GM19463 (cell line): Measurements from ENCODE around the gene BPTF.
"Not testable (repeated sequence)": the region's sequence is repeated elsewhere in the genome, so short reads cannot be mapped to it uniquely, and the experiment has no call there.

Source experiments
- ATAC-seq: cut with Tn5 transposase; IDR thresholded peaks from one replicate; pipeline ENCODE4 v1.9.1; 2021; ENCODE audit warnings: mild to moderate bottlenecking, moderate library complexity; ENCODE audit not compliant: unreplicated experiment

BPTF gene

DNA sequence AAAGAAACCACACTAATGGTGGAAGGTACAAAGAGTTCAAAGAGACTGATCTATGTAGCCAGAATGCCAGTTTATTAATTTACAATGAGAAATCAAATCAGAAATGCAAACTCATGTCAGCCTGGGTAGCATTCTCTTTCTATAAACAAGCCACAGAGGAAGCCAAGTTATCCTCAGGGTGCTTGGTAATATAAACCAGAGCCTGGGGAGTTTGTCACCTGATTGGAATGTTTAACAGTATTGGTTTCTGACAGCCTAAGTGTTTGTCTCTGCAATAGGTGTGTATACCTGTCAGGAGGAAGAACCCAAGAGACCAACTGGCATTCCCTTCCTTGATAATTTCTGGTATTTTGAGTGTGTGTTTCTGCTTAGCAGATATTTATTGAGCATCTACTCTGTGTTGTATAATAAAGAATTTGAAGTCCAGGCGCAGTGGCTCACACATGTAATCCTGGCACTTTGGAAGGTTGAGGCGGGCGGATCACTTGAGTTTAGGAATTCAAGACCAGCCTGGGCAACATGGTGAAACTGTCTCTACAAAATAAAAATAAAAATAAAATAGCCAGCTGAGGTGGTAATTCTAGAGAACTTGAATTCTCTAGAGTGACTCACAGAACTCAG, 174.1 kb downstream of the BPTF start:
- ATAC-seq = no peak

GRCh38 chr17:68004201-68004600, 178.9 kb downstream of the BPTF start:
- ATAC-seq = no peak

- no peak for ATAC-seq
Observed at GRCh38 chr17:68006797-68007196, 181.5 kb downstream of the BPTF start.

DNA sequence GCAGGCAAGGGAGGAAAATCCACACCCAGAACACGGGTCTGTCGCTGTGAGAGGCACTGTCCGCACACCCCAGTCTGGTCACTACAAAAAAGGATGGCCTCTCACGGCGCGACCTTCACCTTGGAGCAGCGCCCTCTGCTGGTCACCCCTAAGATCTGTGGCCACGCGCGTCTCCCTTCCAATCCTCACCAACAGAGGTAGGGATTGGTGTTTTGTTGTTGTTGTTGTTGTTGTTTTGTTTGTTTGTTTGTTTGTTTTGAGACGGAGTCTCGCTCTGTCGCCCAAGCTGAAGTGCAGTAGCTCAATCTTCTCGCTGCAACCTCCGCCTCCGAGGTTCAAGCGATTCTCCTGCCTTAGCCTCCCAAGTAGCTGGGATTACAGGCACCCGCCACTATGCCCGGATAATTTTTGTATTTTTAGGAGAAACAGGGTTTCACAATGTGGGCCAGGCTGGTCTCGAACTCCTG, 185.9 kb downstream of the BPTF start:
- ATAC-seq = no peak

GRCh38 chr17:68013385-68013784, 188.1 kb downstream of the BPTF start:
- ATAC-seq = no peak

GRCh38 chr17:68015081-68015723, 189.9 kb downstream of the BPTF start:
- ATAC-seq = no peak

- ATAC-seq = no peak
Observed at GRCh38 chr17:68016838-68017237, 191.5 kb downstream of the BPTF start.

DNA sequence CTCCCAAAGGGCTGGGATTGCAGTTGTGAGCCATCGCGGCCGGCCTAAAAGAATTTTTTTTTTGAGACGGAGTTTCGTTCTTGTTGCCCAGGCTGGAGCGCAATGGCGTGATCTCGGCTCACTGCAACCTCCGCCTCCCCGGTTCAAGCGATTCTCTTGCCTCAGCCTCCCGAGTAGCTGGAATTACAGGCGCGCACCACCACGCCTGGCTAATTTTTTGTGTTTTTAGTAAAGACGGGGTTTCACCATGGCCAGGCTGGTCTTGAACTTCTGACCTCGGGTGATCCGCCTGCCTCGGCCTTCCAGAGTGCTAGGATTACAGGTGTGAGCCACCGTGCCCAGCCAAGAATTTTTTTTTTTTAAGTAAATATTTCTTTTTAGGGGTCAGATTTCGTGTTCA, 193.2 kb downstream of the BPTF start:
- ATAC-seq = not testable (repeated sequence)

- no peak for ATAC-seq
Observed at GRCh38 chr17:68019336-68019674, 194.0 kb downstream of the BPTF start.

DNA sequence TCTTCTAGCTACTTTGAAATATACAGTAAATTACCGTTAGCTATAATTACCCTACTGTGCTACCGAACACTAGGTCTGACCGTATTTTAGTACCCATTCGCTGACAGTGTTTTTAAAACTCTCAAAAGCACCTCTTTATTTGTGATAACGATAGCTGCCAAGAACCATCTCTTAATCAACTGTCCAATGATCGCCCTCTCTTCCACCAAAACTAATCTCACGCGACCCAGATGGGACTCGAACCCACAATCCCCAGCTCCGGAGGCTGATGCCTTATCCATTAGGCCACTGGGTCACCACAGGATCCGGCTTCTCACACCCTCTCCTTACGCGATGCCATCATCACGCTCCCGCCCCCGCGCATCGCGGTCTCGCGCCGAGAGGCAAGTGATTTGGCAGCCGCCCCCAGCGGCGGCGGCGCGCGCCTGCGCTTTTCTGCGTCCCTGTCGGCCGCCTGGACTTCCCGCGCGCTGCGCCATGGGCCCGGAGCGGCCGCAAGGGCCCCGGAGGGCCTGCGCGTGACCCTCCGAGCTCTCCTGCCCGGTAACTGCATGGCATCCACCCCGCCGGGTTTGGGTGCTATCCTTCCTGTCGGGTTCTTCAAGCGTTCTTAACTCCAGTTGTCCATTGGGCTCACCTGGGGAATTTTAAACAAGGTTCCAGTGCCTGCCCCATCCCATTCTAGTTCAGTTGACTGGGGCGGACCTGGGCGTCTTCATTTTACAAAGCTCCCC, 194.5 kb downstream of the BPTF start:
- ATAC-seq = peak; percentile 94

GRCh38 chr17:68020409-68020756, 195.1 kb downstream of the BPTF start:
- no peak for ATAC-seq

- not testable (repeated sequence) for ATAC-seq
Observed at GRCh38 chr17:68020791-68021190, 195.5 kb downstream of the BPTF start.

DNA sequence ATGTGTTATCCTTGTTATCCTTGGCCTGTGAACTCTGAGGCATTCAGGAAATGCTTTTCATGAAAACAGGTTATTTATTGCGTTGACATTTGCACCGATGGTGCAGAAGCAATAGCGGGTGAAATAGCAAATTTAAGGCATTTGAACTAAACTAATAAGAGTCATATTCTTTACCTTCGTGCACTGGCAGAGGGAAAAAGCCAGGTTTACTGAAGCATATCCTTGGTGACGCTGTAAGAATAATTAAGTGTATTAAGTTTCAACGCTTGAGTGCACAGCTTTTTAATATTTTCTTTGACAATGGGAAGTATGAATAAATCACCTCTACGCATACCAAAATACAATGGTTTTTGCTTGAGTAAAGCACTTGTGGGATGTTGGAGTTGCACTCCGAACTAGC, 196.7 kb downstream of the BPTF start:
- ATAC-seq = no peak

- not testable (repeated sequence) for ATAC-seq
Observed at GRCh38 chr17:68022547-68022946, 197.2 kb downstream of the BPTF start.

DNA sequence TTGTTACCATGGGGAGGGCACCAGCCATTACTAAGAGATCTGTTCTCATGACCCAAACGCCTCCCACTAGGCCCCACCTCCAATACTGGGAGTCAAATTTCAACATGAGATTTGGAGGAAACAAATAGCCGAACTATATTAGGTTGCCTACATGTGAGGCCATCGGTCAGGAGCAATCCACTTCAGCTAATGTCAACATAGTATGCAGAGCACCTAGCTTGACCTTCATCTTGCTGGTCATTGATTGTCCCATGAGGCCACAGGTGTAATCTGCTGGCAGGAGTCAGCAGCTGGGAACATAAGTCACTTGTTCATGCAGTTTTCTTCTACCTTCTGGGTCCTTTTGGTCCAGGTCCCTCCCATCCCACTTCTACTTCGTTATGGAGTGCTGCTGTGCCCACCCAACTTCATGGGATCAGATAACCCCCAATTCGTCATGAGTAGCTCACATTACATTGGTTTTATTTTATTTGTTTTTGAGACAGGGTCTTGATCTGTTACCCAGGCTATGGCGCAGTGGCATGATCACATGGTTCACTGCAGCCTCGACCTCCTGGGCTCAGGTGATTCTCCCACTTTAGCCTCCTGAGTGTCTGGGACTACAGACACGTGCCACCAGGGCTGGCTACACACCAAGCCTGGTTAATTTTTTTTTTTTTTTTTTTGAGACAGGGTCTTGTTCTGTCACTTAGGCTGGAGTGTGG, 204.4 kb downstream of the BPTF start:
- ATAC-seq = no peak
